ENCODE measurements around the gene TMUB2.
A peak's percentile ranks its signal among the peaks of the same experiment; 100 is the strongest.

The TMUB2 gene

GRCh38 chr17:44176671-44177501 is 9.9 kb upstream of the TMUB2 start:
- DNase-seq (ENCODE audit: low read depth) = no peak

GRCh38 chr17:44177640-44178039 is 9.1 kb upstream of the TMUB2 start:
- no peak for DNase-seq (ENCODE audit: low read depth)

GRCh38 chr17:44178133-44178532 is 8.6 kb upstream of the TMUB2 start:
- DNase-seq (ENCODE audit: low read depth) = no peak

- no peak for DNase-seq (ENCODE audit: low read depth)
Measured at GRCh38 chr17:44183024-44183423, 3.7 kb upstream of the TMUB2 start.

GRCh38 chr17:44184212-44184810 is 2.5 kb upstream of the TMUB2 start:
- no peak for DNase-seq (ENCODE audit: low read depth)

GRCh38 chr17:44187131-44187899 is 543 bp downstream of the TMUB2 start:
- DNase-seq (ENCODE audit: low read depth) = no peak

- DNase-seq (ENCODE audit: low read depth) = no peak
Measured at GRCh38 chr17:44188576-44189403, 2.0 kb downstream of the TMUB2 start.

GRCh38 chr17:44190481-44190880 is 3.7 kb downstream of the TMUB2 start:
- DNase-seq (ENCODE audit: low read depth) = no peak

GRCh38 chr17:44191369-44191768 is 4.6 kb downstream of the TMUB2 start:
- no peak for DNase-seq (ENCODE audit: low read depth)

GRCh38 chr17:44191941-44192496 is 5.2 kb downstream of the TMUB2 start:
- DNase-seq (ENCODE audit: low read depth) = no peak

- DNase-seq (ENCODE audit: low read depth) = no peak
Measured at GRCh38 chr17:44192750-44193149, 6.0 kb downstream of the TMUB2 start.

GRCh38 chr17:44193326-44194084 is 6.7 kb downstream of the TMUB2 start:
- DNase-seq (ENCODE audit: low read depth) = no peak

GRCh38 chr17:44197107-44197506 is 10.3 kb downstream of the TMUB2 start:
- no peak for DNase-seq (ENCODE audit: low read depth)

- no peak for DNase-seq (ENCODE audit: low read depth)
Measured at GRCh38 chr17:44197980-44198720, 11.4 kb downstream of the TMUB2 start.

- DNase-seq (ENCODE audit: low read depth) = no peak
Measured at GRCh38 chr17:44198721-44199552, 12.2 kb downstream of the TMUB2 start.

- DNase-seq (ENCODE audit: low read depth) = peak; percentile 77
Measured at GRCh38 chr17:44199553-44200477, 13.0 kb downstream of the TMUB2 start, which contains the start of gene ATXN7L3. Gene ATXN7L3 (minus strand): TSS chr17:44199884. CDS start chr17:44198070, 1,814 bp downstream.

- DNase-seq (ENCODE audit: low read depth) = no peak
Measured at GRCh38 chr17:44200478-44201155, 13.8 kb downstream of the TMUB2 start.
